Chondrocyte (in vitro differentiated cells): Measurements from ENCODE around the gene PREX1. TPM values are rescaled to one million over a fixed set of nuclear protein-coding genes. Genes with fewer than 3 reads are reported as not detected.

Source experiments
- DNase-seq: peaks from one replicate; pipeline ENCODE4 v3.0.0; 2021; ENCODE audit warnings: mixed read lengths, low spot score
- H3K27ac Mint-ChIP-seq: one replicate; pipeline ENCODE4 v1.8.0; 2021; ENCODE audit warnings: mild to moderate bottlenecking, moderate library complexity, mixed read lengths; ENCODE audit not compliant: unreplicated experiment
- H3K27me3 Mint-ChIP-seq: 2 replicates; pipeline ENCODE4 v1.8.0; 2021; ENCODE audit warnings: low read depth, mixed read lengths
- H3K36me3 Mint-ChIP-seq: 2 replicates; pipeline ENCODE4 v1.8.0; 2021; ENCODE audit warnings: low read depth, mixed read lengths
- H3K4me1 Mint-ChIP-seq: 2 replicates; pipeline ENCODE4 v1.8.0; 2021; ENCODE audit warnings: low read depth, mild to moderate bottlenecking, mixed read lengths
- H3K4me3 Mint-ChIP-seq: one replicate; pipeline ENCODE4 v1.8.0; 2021; ENCODE audit warnings: mild to moderate bottlenecking, moderate library complexity, mixed read lengths; ENCODE audit not compliant: unreplicated experiment
- H3K9me3 Mint-ChIP-seq: 2 replicates; pipeline ENCODE4 v1.8.0; 2021; ENCODE audit warnings: low read depth, mixed read lengths
- CTCF ChIP-seq: fragments of 200-600 bp; sonication (generic); IDR thresholded peaks from 2 replicates; pipeline ENCODE4 v1.5.0; 2021; ENCODE audit warnings: antibody characterized with exemption, mild to moderate bottlenecking, moderate library complexity
- total RNA-seq: library from RNA; stranded (reverse); gene quantifications from 3 replicates; pipeline ENCODE4 v1.2.1, GENCODE V29; 2021

Gene PREX1
- total RNA-seq, 1 donor from 2014 or later, result 3.0 TPM

GRCh38 chr20:48617481-48617880 lies 210.3 kb downstream of the PREX1 start:
- Mint-ChIP-seq H3K4me3 (no peak overlapping the region), H3K27me3 (peaks cover 10% of the 10 kb centered on the region), H3K27ac (no peak overlapping the region), H3K36me3 (no peaks in the 10 kb centered on the region), H3K4me1 (peaks cover 30% of the 10 kb centered on the region), H3K9me3 (no peaks in the 10 kb centered on the region)
- DNase-seq, result peak; percentile 25
- no peak for TF ChIP-seq CTCF

GRCh38 chr20:48616481-48616880 lies 211.3 kb downstream of the PREX1 start:
- H3K27ac Mint-ChIP-seq, result no peak overlapping the region
- H3K36me3 Mint-ChIP-seq, result no peaks in the 10 kb centered on the region
- TF ChIP-seq CTCF, result no peak
- H3K27me3 Mint-ChIP-seq, result peaks cover 15% of the 10 kb centered on the region
- H3K9me3 Mint-ChIP-seq, result no peaks in the 10 kb centered on the region
- peak; percentile 71 for DNase-seq
- peaks cover 24% of the 10 kb centered on the region for H3K4me1 Mint-ChIP-seq
- H3K4me3 Mint-ChIP-seq, result no peak overlapping the region

- no peaks in the 10 kb centered on the region for H3K36me3 Mint-ChIP-seq
- H3K4me1 Mint-ChIP-seq, result peaks cover 18% of the 10 kb centered on the region
- H3K27me3 Mint-ChIP-seq, result peaks cover 21% of the 10 kb centered on the region
Observed at GRCh38 chr20:48615871-48616270, 211.9 kb downstream of the PREX1 start.

GRCh38 chr20:48614593-48615274 lies 213.1 kb downstream of the PREX1 start:
- peaks cover 2% of the 10 kb centered on the region for H3K36me3 Mint-ChIP-seq
- H3K4me3 Mint-ChIP-seq, result no peak overlapping the region
- TF ChIP-seq CTCF, result no peak
- H3K27ac Mint-ChIP-seq, result no peak overlapping the region
- H3K27me3 Mint-ChIP-seq, result peaks cover 28% of the 10 kb centered on the region
- no peaks in the 10 kb centered on the region for H3K9me3 Mint-ChIP-seq
- DNase-seq, result no peak
- H3K4me1 Mint-ChIP-seq, result peaks cover 7% of the 10 kb centered on the region

More at GRCh38 chr20:48615871-48616270, 211.9 kb downstream of the PREX1 start:
- no peak for TF ChIP-seq CTCF
- Mint-ChIP-seq H3K9me3 (no peaks in the 10 kb centered on the region), H3K4me3 (no peak overlapping the region), H3K27ac (no peak overlapping the region)
- DNase-seq, result no peak

GRCh38 chr20:48613926-48614325 lies 213.9 kb downstream of the PREX1 start:
- Mint-ChIP-seq H3K27ac (no peak overlapping the region), H3K9me3 (no peaks in the 10 kb centered on the region), H3K27me3 (peaks cover 37% of the 10 kb centered on the region), H3K4me3 (no peak overlapping the region), H3K36me3 (peaks cover 2% of the 10 kb centered on the region), H3K4me1 (no peaks in the 10 kb centered on the region)
- no peak for TF ChIP-seq CTCF
- no peak for DNase-seq
